G401.6 (cell line): ENCODE results near the gene SLC16A10.
"Not testable (repeated sequence)": the region's sequence is repeated elsewhere in the genome, so short reads cannot be mapped to it uniquely, and the experiment has no call there.

Source experiments
- FAIRE-seq: peaks from 2 replicates; lab custom pipeline; 2012; peaks lifted over from hg19 to GRCh38; lab: Jason Lieb, UNC

SLC16A10 gene

GRCh38 chr6:111086685-111087084 lies 618 bp upstream of the SLC16A10 start:
- no peak for FAIRE-seq

- no peak for FAIRE-seq
Observed at GRCh38 chr6:111087871-111088667, 766 bp downstream of the SLC16A10 start.

DNA sequence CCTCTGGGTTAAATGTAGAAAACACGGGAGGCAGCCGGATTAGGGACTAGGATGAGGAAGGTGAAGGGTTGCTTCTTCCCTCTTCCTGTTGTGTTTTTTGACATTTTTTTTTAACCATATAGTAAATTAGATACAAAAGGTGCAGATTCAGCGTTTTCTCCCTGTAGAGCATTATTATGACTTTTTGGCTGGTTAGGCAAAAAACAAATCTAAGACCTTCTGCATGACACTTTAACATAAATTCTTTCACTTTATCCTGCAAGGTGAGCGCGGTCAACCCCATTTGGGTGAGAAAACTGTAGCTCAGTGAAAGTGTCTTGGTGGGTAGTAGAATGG lies 1.3 kb downstream of the SLC16A10 start:
- no peak for FAIRE-seq

- FAIRE-seq: no peak
Observed at GRCh38 chr6:111090766-111091165, 3.5 kb downstream of the SLC16A10 start.

DNA sequence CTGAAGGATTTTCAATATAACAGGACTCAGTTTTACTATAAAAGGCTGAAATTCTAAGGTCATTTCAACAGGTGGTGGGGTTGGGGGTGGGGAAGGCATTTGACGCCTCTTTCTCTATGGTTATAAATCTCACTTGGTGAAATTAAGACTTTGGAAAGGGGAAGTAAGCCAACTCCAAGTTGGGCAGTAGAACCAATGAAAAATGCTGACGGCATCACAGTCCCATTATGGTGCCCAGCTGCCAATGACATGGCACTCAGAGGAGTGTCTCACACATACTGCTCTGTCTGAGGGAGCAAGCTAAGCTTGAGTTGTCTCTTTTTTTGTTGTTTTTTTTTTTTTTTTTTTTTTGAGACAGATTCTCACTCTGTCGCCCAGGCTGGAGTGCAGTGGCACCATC lies 4.7 kb downstream of the SLC16A10 start:
- FAIRE-seq: no peak

DNA sequence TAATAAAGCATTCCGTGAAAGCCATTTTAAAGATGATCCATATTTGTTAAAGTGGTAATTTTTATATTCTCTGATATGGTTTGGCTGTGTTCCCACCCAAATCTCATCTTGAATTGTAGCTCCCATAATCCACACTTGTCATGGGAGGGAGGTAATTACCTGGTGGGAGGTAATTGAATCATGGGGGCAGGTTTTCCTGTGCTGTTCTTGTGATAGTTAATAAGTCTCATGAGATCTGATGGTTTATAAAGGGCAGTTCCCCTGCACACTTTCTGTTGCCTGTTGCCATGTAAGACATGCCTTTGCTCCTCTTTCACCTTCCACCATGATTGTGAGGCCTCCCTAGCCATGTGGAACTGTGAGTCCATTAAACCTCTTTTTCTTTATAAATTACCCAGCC lies 8.2 kb downstream of the SLC16A10 start:
- not testable (repeated sequence) for FAIRE-seq

- FAIRE-seq: no peak
Observed at GRCh38 chr6:111096246-111096645, 8.9 kb downstream of the SLC16A10 start.

DNA sequence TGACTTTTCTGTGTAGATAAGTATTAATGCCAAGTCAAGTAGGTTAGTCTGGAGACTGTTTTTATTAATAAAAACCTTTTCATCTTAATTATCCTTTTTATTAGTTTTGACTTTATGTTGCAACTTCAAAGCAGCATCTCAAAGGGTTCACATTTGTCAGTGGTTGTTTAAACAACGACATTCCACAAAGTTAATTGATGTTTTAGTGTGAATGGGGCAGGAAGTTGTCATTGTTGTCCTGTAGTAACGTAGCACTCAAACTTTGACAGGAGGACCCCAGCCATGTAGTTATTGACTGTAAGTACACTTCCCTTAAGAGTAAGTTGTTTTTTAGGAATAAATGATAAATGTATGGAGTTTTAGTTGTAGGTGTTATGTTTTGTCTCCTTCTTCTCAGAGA lies 11.3 kb downstream of the SLC16A10 start:
- no peak for FAIRE-seq

- FAIRE-seq: no peak
Observed at GRCh38 chr6:111101987-111102386, 14.7 kb downstream of the SLC16A10 start.

DNA sequence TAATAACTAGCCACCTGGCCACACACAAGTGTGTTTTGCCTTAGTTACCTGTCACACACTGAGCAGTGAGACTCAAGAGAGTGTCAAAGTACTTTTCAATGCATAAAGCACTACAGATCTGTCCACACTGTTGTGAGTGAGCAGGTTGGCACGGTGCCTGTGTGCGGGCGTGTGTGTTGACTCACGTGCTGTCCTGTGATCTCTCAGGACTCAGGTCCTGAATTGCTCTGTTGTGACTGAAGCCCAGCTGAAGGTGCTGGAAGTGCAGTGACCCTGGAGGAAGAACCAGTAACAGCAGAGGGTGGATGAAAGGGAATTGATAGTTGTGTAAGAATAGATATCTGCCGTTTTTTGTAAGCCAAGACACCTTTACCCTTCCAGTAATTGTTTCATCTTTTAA lies 18.3 kb downstream of the SLC16A10 start:
- FAIRE-seq: no peak

DNA sequence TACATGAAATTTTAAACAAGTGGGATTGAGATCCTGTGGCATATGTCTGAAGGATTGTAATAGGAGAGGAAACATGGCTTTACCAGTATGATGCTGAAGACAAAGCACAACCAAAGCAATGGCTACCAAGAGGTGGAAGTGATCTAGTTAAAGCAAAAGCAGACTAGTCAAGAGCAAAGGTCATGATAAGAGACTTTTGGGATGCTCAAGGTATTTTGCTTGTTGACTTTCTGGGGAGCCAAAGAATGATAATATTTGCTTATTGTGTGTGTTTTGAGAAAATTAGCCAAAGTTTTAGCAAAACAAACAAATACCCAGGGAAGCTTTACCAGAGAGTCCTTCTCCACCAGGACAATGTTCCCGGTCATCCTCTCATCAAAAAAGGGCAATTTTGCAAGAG lies 20.3 kb downstream of the SLC16A10 start:
- no peak for FAIRE-seq

DNA sequence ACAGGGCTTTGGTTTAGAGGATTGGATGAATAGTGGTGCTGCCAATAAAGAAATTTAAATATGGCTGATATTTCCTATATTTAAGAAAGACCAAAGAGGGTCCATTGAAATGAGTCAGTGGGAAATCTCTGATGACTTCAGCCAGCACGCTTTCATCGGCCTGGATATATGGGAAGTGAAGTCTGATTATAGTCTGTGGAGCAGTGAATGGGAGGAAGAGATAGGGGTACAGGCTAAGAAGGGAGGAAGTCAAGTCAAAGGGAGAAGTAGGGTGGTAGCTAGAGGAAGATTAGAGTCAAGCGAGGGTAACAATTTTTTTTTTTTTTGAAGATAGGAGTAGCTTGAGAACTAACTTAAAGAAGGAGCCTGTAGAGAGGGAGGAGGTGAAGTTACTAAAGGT lies 22.7 kb downstream of the SLC16A10 start:
- no peak for FAIRE-seq

- FAIRE-seq: no peak
Observed at GRCh38 chr6:111113336-111114086, 26.2 kb downstream of the SLC16A10 start.

DNA sequence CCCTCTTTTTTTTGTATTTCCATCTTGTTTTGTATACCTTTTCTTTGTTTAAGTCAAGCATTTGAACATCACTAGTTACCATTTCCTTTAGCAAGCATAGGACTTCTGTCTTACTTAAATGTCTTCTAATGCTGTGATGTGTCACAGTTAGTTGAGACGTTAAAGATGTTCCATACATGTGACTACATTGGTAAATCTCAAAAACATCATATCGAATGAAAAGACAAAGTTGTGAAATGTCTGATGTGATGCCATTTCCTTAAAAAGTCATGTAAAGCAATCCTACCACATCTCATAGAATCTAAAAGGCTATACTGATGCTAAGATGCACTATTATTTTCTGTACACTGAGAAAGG lies 26.8 kb downstream of the SLC16A10 start:
- FAIRE-seq: no peak

- no peak for FAIRE-seq
Observed at GRCh38 chr6:111114482-111114881, 27.2 kb downstream of the SLC16A10 start.

DNA sequence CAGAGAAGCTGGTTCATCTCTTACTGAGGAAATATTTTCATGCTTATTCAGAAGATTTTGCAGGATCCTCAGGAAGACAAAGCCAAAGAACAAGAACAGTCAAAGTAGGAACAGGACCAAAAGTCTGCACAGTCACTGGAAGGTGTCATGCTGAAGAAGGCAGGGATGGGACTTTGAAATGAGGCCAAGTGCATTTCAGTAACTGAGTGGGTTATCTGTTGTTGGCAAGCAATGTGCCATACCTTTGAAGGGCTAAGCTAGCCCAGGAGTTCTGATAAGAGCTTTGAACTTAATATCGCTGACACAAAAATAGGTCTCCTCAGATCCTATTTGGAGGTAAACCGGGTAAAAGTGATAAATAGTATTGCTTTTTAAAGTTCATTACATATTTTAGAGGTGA lies 31.5 kb downstream of the SLC16A10 start:
- no peak for FAIRE-seq

DNA sequence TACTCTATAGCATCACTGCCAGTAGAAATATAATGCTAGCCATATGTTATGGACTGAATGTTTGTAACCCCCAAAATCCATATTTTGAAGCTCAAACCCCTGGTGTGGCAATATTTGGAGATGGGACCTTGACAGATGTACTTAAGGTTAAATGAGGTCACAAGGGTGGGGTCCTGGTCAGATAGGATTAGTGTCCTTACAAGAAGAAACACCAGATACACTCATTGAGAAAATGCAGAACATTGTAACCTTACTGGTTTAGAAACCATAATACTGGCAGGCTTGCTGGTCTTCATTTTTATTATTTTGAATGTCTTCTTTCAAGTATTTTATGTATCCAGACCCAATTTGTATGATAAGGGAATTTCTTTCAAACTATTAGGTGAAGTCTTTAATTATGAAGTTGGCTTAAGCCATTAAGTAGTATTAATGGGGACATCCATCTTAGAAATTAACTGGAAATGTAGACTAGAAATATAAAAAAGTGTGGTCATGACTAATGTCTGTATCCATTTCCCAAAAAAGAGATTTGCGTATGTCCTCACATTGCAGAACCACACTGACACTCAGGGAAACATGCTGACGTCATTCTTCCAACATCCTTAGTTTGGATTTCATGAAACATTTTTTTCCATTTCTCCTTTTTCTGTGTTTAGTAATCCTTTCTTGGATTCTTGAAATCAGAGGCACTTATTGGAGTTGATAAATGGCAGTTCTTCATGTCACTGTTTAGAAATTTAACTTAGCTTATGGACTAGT lies 32.4 kb downstream of the SLC16A10 start:
- no peak for FAIRE-seq

GRCh38 chr6:111121789-111122350 lies 34.6 kb downstream of the SLC16A10 start:
- FAIRE-seq: no peak

GRCh38 chr6:111122458-111123286 lies 35.4 kb downstream of the SLC16A10 start:
- no peak for FAIRE-seq

GRCh38 chr6:111124406-111124805 lies 37.1 kb downstream of the SLC16A10 start:
- no peak for FAIRE-seq

DNA sequence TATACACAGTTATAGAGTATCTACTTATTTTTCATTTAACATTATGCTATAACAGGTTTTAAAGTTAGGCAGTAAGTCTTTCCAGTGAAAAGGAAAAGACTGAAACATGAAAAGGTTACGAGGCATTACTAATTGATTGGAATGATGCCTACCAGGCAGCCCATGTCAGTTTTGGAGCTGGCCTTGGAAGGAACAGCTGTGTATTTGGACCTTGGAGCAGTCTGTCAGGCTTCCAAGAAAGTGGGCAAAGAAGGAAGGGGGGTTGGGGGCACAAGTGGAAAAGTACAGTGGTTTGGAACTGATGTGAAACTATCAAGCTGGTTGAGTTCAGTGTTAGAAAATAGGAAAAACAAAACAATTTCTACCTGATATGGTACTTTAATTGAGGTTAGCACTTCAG lies 41.7 kb downstream of the SLC16A10 start:
- no peak for FAIRE-seq

- FAIRE-seq: not testable (repeated sequence)
Observed at GRCh38 chr6:111131018-111131417, 43.7 kb downstream of the SLC16A10 start.
